K562 (cell line): Measurements from ENCODE around the gene P4HB. TPM values are rescaled to one million over a fixed set of nuclear protein-coding genes. Genes with fewer than 3 reads are reported as not detected.

Experiments
- ATAC-seq: fragments of 200-7000 bp; cut with Tn5 transposase; 3 replicates; pipeline ENCODE4 v1.9.1; 2020; ENCODE audit warnings: moderate library complexity
- BruUV-seq: library from RNA; stranded (reverse); fragments of 400-500 nt; replicated peaks from 2 replicates; lab custom pipeline; 2021; lab: Mats Ljungman, UMichigan
- CTCF ChIA-PET: fragments of 300-600 bp; formaldehyde crosslinking; extraction: SDS; loops from one replicate; lab custom pipeline; 2021; ENCODE audit warnings: low intra/inter-chr PET ratio; lab: Yijun Ruan, JAX
- POLR2A ChIA-PET: fragments of 300-600, 350-650 bp; sonication (Branson Sonifier 250); formaldehyde crosslinking; extraction: SDS; loops from one replicate; lab custom pipeline; 2021; ENCODE audit warnings: antibody characterized with exemption, inconsistent platforms; lab: Yijun Ruan, JAX
- DNase-seq, 4 experiments: peaks; one replicate each; pipeline versions ENCODE4 v3.0.0 to v3.0.0-alpha.2; 2011 to 2018; ENCODE audit warnings: low spot score in 3 of 4, mixed read lengths in 3 of 4; ENCODE audit errors: extremely low read depth in 1 of 4
- FAIRE-seq: peaks from 2 replicates; lab custom pipeline; 2011; peaks lifted over from hg19 to GRCh38; lab: Jason Lieb, UNC
- H2AFZ ChIP-seq: 2 replicates; pipeline ENCODE4 v1.6.0; 2011; ENCODE audit warnings: low read depth, low read length, control low read depth, inconsistent platforms
- H3K27ac ChIP-seq: fragments of 200-600 bp; 3 replicates; pipeline ENCODE4 v1.8.0; 2011; ENCODE audit warnings: low read depth, mild to moderate bottlenecking, control low read depth, inconsistent platforms, low read length, moderate library complexity, mixed read lengths; ENCODE audit errors: extremely low read depth
- H3K27me3 ChIP-seq, 2 experiments: fragments of 300-600 bp in 1 of 2; 2 replicates in 1 of 2; 3 replicates in 1 of 2; pipeline versions ENCODE4 v1.6.0 to v1.8.0; 2011; ENCODE audit warnings: inconsistent platforms in 2 of 2, low read length in 2 of 2, mild to moderate bottlenecking in 1 of 2, mixed read lengths in 1 of 2, moderate library complexity in 1 of 2; ENCODE audit not compliant: control insufficient read depth in 2 of 2, insufficient read depth in 2 of 2
- H3K36me3 ChIP-seq: fragments of 300-600 bp; 3 replicates; pipeline ENCODE4 v1.8.0; 2011; ENCODE audit warnings: mild to moderate bottlenecking, low read length, inconsistent platforms; ENCODE audit not compliant: control insufficient read depth, insufficient read depth
- H3K4me1 ChIP-seq, 2 experiments: fragments of 200-600 bp in 1 of 2; replicated peaks in 1 of 2; 2 replicates in 1 of 2; 3 replicates in 1 of 2; pipeline versions ENCODE4 v1.5.1 to v1.8.0; 2011; ENCODE audit warnings: inconsistent platforms in 2 of 2, low read length in 2 of 2, mild to moderate bottlenecking in 1 of 2, mixed read lengths in 1 of 2, moderate library complexity in 1 of 2; ENCODE audit not compliant: control insufficient read depth in 2 of 2, insufficient read depth in 2 of 2
- H3K4me2 ChIP-seq: 2 replicates; pipeline ENCODE4 v1.6.1; 2011; ENCODE audit warnings: low read length, control low read depth, inconsistent platforms, mixed read lengths; ENCODE audit not compliant: insufficient read depth
- H3K4me3 ChIP-seq: fragments of 200-600 bp; sonication (generic), shearing (Covaris generic); 2 replicates; pipeline ENCODE4 v1.5.1; 2016; ENCODE audit warnings: control low read depth, inconsistent platforms
- H3K79me2 ChIP-seq: fragments of 200-600 bp; 3 replicates; pipeline ENCODE4 v1.8.0; 2011; ENCODE audit warnings: low read length, inconsistent platforms; ENCODE audit not compliant: control insufficient read depth, insufficient read depth
- H3K9ac ChIP-seq, 2 experiments: 2 replicates each; pipeline versions ENCODE4 v1.6.0 to v1.6.1; 2011; ENCODE audit warnings: low read depth in 2 of 2, low read length in 2 of 2, control low read depth in 1 of 2, inconsistent platforms in 1 of 2, mild to moderate bottlenecking in 1 of 2, mixed read lengths in 1 of 2; ENCODE audit not compliant: insufficient read depth in 1 of 2
- H3K9me1 ChIP-seq: one replicate; pipeline ENCODE4 v1.6.0; 2011; ENCODE audit warnings: inconsistent platforms, mild to moderate bottlenecking, low read length, moderate library complexity; ENCODE audit not compliant: control insufficient read depth, insufficient read depth
- H3K9me3 ChIP-seq: replicated peaks from 2 replicates; pipeline ENCODE4 v1.5.1; 2011; ENCODE audit warnings: low read depth, low read length, inconsistent platforms; ENCODE audit not compliant: control insufficient read depth, insufficient read depth
- H4K20me1 ChIP-seq: replicated peaks from 2 replicates; pipeline ENCODE4 v1.6.1; 2011; ENCODE audit warnings: low read length, inconsistent platforms, mixed read lengths; ENCODE audit not compliant: control insufficient read depth, insufficient read depth
- CBFA2T2 ChIP-seq: fragments of 450-650 bp; conservative IDR thresholded peaks from 2 replicates; pipeline ENCODE4 v1.6.1; 2017; ENCODE audit warnings: mild to moderate bottlenecking
- HDAC1 ChIP-seq, 2 experiments: fragments of 450-650 bp; IDR thresholded peaks; 2 replicates each; pipeline ENCODE4 v1.6.1; 2016 to 2017; ENCODE audit warnings: inconsistent platforms in 1 of 2, mild to moderate bottlenecking in 1 of 2, moderate library complexity in 1 of 2
- MAZ ChIP-seq, 2 experiments: fragments of 450-650 bp in 1 of 2; sonication (generic) in 1 of 2; formaldehyde crosslinking; IDR thresholded peaks in 1 of 2; conservative IDR thresholded peaks in 1 of 2; 2 replicates each; pipeline versions ENCODE4 v1.4.0 to v1.5.0; 2020; ENCODE audit warnings: mild to moderate bottlenecking in 1 of 2, missing genetic modification reagents in 1 of 2
- MTA3 ChIP-seq: fragments of 450-650 bp; formaldehyde crosslinking; IDR thresholded peaks from 2 replicates; pipeline ENCODE4 v1.6.1; 2017; ENCODE audit warnings: mild to moderate bottlenecking, borderline replicate concordance
- MXI1 ChIP-seq: IDR thresholded peaks from 2 replicates; pipeline ENCODE4 v1.6.1; 2011; ENCODE audit warnings: low read depth, mild to moderate bottlenecking, improper control_type of control experiment, low read length
- NR2F6 ChIP-seq: fragments of 450-650 bp; formaldehyde crosslinking; IDR thresholded peaks from 2 replicates; pipeline ENCODE4 v1.4.0; 2020; ENCODE audit warnings: mild to moderate bottlenecking
- POLR2A ChIP-seq: fragments of 450-650 bp; conservative IDR thresholded peaks from 2 replicates; pipeline ENCODE4 v1.6.1; 2016
- SAP30 ChIP-seq: fragments of 200-600 bp; sonication (generic); IDR thresholded peaks from 2 replicates; pipeline ENCODE4 v1.6.1; 2012; ENCODE audit warnings: borderline replicate concordance, low read depth, mild to moderate bottlenecking, moderate library complexity, low read length, control low read depth, inconsistent platforms; ENCODE audit not compliant: insufficient read depth, poor library complexity, severe bottlenecking
- SREBF2 ChIP-seq: sonication (generic); formaldehyde crosslinking; IDR thresholded peaks from 2 replicates; pipeline ENCODE4 v1.4.0; 2020; ENCODE audit warnings: mild to moderate bottlenecking, missing genetic modification reagents
- ZBTB7A ChIP-seq: IDR thresholded peaks from 2 replicates; pipeline ENCODE4 v1.6.1; 2011; ENCODE audit warnings: low read depth, mild to moderate bottlenecking, low read length, moderate library complexity, borderline replicate concordance; ENCODE audit not compliant: control insufficient read depth
- ZNF274 ChIP-seq: IDR thresholded peaks from 2 replicates; pipeline ENCODE4 v1.6.1; 2011; ENCODE audit warnings: low read depth, mild to moderate bottlenecking, low read length, moderate library complexity, borderline replicate concordance
- WGBS: fragments of 100-300 bp; shearing (Covaris generic); methylation state at CpG from one replicate; pipeline ENCODE4 v1.1.6; 2016; ENCODE audit warnings: low coverage, mixed read lengths; ENCODE audit not compliant: insufficient coverage; ENCODE audit errors: missing lambda C conversion rate; 5-methylcytosine and 5-hydroxymethylcytosine counted together
- in situ Hi-C: fragments of 300-500 bp; cut with MboI; formaldehyde crosslinking; loops from 4 replicates; pipeline ENCODE4 v1.15.0; 2018; ENCODE audit warnings: inconsistent platforms, mixed read lengths
- intact Hi-C: fragments of 100-400 bp; cut with micrococcal nuclease; formaldehyde crosslinking; loops from 2 replicates; pipeline ENCODE4 v1.14.2; 2022
- polyA plus RNA-seq, 8 experiments: library from polyadenylated mRNA; depleted of rRNA in 4 of 8; stranded (reverse) in 5 of 8; unstranded in 3 of 8; fragments of >200 nt; fragmentation: Nextera tagmentation in 2 of 8; fragmentation: Illumina TruSeq in 1 of 8; extraction: Ambion mirVana in 2 of 8; extraction: Trizol in 1 of 8; gene quantifications; 2 replicates each; pipeline versions ENCODE4 v1.2.1 to v1.2.3, GENCODE V29; 2011 to 2014; ENCODE audit warnings: inconsistent platforms in 1 of 8, missing spikeins in 1 of 8
- total RNA-seq, 7 experiments: library from RNA; depleted of rRNA in 6 of 7; stranded (reverse); fragments of >200 nt in 6 of 7; fragmentation: Illumina TruSeq in 2 of 7; extraction: Trizol in 2 of 7; gene quantifications; 2 replicates each; pipeline versions ENCODE4 v1.2.1 to v1.2.3, GENCODE V29; 2011 to 2021; ENCODE audit warnings: low replicate concordance in 1 of 7
- TF ChIP-seq, protein P1 (sequence below): fragments of 250-450 bp; sonication (Bioruptor Pico); IDR thresholded peaks from 2 replicates; pipeline ENCODE4 v1.9.0; 2021; ENCODE audit warnings: mild to moderate bottlenecking, inconsistent platforms
- TF ChIP-seq, protein P2 (sequence below): fragments of 450-650 bp; formaldehyde crosslinking; IDR thresholded peaks from 2 replicates; pipeline ENCODE4 v1.4.0; 2020; ENCODE audit warnings: mild to moderate bottlenecking, moderate library complexity
- TF ChIP-seq, protein P3 (sequence below): sonication (generic); formaldehyde crosslinking; IDR thresholded peaks from 2 replicates; pipeline ENCODE4 v1.8.1; 2023; ENCODE audit warnings: mild to moderate bottlenecking, missing genetic modification reagents

The P4HB gene
- total and polyA plus RNA-seq, 9 of the 15 experiments (the other 6 are each of a cell fraction or from before 2014, with no cell fraction given), result 4.4 to 645 (median 325) TPM

DNA sequence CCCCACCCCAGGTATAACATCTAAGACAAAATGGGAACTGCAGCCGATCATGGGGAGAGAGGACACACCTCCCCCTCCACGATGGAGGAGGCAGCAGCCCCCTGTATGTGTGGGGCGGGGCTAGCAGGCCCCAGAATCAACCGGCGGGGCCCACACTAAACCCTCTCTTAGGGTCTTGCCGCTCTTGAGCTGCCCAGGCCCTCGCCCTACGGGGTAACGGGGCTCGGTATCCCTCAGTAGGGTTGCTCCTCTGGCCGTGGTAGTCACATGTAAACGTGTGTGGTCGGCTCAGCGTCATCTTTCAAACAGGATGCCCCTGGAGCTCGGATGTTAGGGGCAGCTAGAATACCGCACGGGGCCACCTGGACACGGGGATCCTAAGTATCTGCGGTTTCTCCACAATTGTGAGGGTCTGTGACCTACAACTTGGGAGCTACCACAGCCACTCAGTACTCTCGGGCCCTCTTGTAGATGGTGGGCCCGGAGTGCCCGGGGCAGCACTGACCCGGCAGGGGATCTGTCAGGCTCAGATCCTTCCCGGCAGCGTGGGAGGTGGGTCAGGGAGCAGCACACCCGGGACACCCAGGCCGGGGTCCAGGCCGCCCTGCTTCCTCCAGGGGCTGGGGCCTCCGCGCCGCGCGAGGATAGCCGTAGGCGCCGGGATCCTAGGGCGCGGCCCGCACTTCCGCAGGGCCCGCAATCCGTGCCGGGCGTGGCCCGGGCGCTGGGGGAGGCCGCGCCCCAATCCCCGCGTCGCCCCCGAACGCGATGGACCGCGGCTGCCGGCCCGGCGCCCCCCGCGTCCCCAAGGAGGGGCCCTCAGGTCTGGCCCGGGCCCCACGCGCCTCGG lies 10.0 kb upstream of the P4HB start:
- Histone ChIP-seq H3K79me2 (peaks cover 46% of the 10 kb centered on the region), H2AFZ (no peak overlapping the region), H3K9me1 (no peaks in the 10 kb centered on the region), H4K20me1 (peaks cover 35% of the 10 kb centered on the region), H3K27ac (peak overlapping the region; percentile 93), H3K4me1 (peaks cover 29 to 78% of the 10 kb centered on the region in 2 experiments), H3K9ac (peak overlapping the region; percentile 88 to 98), H3K4me2 (peak overlapping the region; percentile 93), H3K4me3 (peak overlapping the region; percentile 93), H3K36me3 (peaks cover 37% of the 10 kb centered on the region; the same call in 2 of the 3 replicates), H3K27me3 (no peaks in the 10 kb centered on the region), H3K9me3 (no peaks in the 10 kb centered on the region)
- no peak for FAIRE-seq
- POLR2A ChIA-PET, result interaction anchor here (0.6 to 2.6 kb wide), 16 partner anchors 9 to 200 kb away, joined by 3 to 13 read pairs (median 4); partner anchors contain the start of genes MCRIP1 and P4HB
- in situ Hi-C loops (no loop called here), intact Hi-C loops (no loop called here)
- peak; percentile 26 to 61 (median 32) for DNase-seq
- ATAC-seq, result no peak
- under 1% methylated on average over 44 of the region's 65 CpGs for WGBS
- BruUV-seq, result no TSS peak
- CTCF ChIA-PET, result interaction anchor here (0.9 kb wide), 1 partner anchor 137 kb away, joined by 3 read pairs; no protein-coding TSS in a partner anchor
- TF ChIP-seq SAP30 (peak; percentile 77), HDAC1 (IDR thresholded peaks at IDR 0.05) (0 out of 4 replicates have a peak, but pooled peaks of 1 of the 2 experiments have one; percentile 20), MTA3 (no peak), SREBF2 (CRISPR knock-in tag) (no peak), POLR2A (peak; percentile 53), NR2F6 (CRISPR knock-in tag) (no peak), MXI1 (0 out of 2 replicates have a peak, but pooled peaks have one; percentile 37), CBFA2T2 (no peak), MAZ (CRISPR knock-in tag; conservative IDR thresholded peaks at IDR 0.05 in 1 of 2, IDR thresholded peaks at IDR 0.05 in 1 of 2) (peak in 1 of 2 experiments; percentile 40; a peak in 1 of 4 replicates), ZNF274 (no peak), ZBTB7A (peak; percentile 16; the same call in 1 of the 2 replicates)
- TF ChIP-seq, protein P1, sequence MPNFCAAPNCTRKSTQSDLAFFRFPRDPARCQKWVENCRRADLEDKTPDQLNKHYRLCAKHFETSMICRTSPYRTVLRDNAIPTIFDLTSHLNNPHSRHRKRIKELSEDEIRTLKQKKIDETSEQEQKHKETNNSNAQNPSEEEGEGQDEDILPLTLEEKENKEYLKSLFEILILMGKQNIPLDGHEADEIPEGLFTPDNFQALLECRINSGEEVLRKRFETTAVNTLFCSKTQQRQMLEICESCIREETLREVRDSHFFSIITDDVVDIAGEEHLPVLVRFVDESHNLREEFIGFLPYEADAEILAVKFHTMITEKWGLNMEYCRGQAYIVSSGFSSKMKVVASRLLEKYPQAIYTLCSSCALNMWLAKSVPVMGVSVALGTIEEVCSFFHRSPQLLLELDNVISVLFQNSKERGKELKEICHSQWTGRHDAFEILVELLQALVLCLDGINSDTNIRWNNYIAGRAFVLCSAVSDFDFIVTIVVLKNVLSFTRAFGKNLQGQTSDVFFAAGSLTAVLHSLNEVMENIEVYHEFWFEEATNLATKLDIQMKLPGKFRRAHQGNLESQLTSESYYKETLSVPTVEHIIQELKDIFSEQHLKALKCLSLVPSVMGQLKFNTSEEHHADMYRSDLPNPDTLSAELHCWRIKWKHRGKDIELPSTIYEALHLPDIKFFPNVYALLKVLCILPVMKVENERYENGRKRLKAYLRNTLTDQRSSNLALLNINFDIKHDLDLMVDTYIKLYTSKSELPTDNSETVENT, result peak; percentile 77; the same call in 1 of the 2 replicates
- TF ChIP-seq, protein P2, sequence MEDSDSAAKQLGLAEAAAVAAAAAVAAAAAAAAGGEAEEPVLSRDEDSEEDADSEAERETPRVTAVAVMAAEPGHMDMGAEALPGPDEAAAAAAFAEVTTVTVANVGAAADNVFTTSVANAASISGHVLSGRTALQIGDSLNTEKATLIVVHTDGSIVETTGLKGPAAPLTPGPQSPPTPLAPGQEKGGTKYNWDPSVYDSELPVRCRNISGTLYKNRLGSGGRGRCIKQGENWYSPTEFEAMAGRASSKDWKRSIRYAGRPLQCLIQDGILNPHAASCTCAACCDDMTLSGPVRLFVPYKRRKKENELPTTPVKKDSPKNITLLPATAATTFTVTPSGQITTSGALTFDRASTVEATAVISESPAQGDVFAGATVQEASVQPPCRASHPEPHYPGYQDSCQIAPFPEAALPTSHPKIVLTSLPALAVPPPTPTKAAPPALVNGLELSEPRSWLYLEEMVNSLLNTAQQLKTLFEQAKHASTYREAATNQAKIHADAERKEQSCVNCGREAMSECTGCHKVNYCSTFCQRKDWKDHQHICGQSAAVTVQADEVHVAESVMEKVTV (CRISPR knock-in tag), result no peak
- TF ChIP-seq, protein P3, sequence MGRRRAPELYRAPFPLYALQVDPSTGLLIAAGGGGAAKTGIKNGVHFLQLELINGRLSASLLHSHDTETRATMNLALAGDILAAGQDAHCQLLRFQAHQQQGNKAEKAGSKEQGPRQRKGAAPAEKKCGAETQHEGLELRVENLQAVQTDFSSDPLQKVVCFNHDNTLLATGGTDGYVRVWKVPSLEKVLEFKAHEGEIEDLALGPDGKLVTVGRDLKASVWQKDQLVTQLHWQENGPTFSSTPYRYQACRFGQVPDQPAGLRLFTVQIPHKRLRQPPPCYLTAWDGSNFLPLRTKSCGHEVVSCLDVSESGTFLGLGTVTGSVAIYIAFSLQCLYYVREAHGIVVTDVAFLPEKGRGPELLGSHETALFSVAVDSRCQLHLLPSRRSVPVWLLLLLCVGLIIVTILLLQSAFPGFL (CRISPR knock-in tag), result peak; percentile 70; the same call in 1 of the 2 replicates
